Raji (cell line): ENCODE results near the gene MLLT11.

ENCODE experiments used
- POLR2A ChIP-seq: IDR thresholded peaks from 2 replicates; pipeline ENCODE4 v1.6.1; 2011; ENCODE audit warnings: low read depth, low read length, control low read depth; ENCODE audit not compliant: insufficient read depth

Gene MLLT11, protein sequence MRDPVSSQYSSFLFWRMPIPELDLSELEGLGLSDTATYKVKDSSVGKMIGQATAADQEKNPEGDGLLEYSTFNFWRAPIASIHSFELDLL

DNA sequence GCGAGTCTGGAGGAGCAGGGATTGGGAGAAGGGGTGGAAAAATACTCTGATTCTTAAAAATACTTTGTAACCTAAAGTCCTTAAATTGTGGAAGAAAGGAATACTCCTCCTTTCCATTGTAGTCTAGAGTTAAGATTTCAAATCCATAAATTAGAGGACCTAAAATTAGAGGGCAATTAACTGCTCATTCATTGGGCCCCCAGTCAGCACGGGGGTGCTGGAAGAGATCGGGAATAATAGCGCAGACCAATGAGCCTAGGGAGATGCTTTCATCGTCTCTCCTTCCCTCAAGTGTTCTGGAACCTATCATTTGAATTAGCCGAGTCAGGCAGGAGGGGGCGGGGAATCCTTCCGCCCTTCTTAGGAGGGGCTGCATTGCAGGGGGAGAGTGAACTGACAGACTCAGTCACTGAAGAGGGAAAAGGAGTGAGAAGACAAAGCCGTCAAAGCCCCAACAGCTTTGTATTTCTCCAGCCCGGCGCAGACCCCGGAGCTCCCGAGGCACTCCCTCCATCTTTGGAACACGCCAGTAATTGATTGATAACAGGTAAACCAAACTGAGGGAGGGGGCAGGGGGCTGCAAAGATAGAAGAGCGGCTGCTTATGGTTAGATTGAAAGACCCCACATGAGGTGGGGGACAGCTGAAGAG, at the start of gene MLLT11:
TSS of gene MLLT11 (plus strand) at position 391 of the 650 bp plus-strand sequence. CDS start 6,828 bp downstream, outside the sequence.
- peak; percentile 50; the same call in 1 of the 2 replicates for TF ChIP-seq POLR2A

DNA sequence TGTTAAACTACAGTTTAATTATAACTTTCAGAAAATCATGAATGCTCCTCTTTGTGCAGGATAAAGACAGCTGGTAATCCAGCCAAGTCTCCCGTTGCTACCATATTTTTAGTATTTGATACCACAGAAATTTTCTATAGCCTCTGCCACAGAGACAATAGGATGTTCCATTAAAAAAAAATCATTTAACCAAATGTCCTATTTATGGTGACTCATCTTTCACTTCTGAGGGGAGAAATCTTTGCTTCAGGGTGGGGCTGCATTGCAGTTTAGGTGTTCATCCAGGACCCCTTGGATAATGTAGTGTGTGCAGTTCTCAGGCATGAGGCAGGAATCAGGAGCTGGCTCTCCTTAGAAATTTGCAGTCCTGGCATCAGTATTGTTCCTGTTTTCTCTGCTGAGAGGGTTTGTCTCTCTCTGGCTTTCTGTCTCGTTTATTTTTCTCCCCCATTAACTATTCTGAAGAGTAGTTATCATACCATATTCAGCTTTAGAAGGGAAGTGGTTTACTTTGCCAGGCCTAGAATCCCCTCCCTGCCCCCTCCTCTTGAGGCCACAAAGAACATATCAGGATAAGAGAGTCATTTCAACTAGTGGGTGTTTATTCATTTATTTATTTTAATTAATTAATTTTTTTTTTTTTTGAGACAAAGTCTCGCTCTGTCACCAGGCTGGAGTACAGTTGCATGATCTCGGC, 48.9 kb upstream of the MLLT11 start:
- no peak for TF ChIP-seq POLR2A

DNA sequence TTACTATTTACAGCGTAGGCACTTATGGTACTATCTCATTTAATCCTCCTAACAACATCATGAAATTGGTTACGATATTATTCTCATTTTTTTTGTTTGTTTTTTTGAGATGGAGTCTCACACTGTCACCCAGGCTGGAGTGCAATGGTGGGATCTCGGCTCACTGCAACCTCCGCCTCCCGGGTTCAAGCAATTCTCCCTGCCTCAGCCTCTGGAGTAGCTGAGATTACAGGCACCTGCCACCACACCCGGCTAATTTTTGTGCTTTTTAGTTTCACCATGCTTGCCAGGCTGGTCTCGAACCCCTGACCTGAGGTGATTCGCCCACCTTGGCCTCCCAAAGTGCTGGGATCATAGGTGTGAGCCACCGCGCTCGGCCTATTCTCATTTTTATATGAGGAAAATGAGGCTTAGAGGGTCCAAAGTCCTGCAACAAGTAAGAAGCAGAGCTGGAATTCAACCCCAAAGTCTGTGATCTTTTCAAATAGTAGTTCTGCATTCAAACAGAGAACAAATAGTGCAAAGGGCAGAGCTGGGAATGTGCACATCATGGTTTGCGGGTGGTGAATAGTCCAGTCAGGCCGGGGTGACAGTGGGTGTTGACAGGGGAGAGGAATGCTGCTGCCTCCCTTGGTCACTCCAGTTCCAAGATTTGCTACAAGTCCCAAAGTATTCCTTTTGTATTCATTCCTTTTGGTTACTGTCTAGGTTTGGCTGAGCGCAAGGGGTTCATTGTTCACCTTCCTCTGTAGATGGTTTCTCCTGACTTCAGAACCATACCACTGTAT, 47.3 kb upstream of the MLLT11 start:
- no peak for TF ChIP-seq POLR2A

DNA sequence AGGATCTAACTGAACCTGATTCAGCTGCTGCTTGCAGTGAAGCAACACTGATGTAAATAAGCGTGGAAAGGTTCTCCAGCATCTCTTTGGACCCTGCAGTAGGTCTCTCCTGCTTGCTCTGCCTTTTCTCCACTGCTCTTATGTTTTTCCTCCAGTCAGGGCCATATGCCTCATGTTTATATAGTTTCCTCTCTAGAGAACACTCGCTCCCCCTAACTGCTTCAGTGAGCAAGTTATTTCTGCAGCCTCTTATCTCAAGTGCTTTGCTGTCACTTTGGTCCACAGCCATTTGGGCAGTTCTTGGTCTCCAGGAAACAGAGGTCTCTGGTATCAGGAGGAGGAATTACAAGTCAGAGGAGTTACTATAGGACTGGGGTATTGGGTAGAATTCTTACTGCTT, 46.7 kb upstream of the MLLT11 start:
- TF ChIP-seq POLR2A = no peak

DNA sequence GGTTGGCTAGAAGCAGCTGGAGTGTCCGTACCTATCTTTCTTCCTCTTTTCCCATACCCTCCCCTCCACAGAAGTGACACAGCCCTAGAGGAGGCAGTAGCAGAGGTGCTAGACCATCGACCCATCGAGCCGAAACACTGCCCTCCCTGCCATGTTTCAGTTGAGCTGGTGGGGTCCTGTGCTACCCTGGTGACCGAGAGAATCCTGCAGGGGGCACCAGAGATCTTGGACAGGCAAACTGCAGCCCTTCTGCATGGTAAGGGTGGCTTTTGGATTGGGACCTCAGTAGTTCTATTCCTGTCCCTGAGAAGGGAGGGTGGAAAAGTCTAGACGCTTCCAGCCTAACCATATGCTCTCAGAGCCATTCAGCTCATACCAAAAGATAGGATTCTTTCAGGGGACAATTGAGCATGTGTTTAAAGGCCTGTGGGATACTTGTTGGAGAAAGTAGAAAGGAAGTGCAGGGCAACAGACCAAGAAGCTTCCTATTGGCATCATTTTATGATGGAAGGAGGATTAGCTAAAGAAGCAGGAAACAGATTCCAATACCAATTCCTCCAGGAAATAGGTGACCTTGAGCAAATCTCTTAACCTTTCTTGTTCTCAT, 35.6 kb upstream of the MLLT11 start:
- TF ChIP-seq POLR2A = no peak

DNA sequence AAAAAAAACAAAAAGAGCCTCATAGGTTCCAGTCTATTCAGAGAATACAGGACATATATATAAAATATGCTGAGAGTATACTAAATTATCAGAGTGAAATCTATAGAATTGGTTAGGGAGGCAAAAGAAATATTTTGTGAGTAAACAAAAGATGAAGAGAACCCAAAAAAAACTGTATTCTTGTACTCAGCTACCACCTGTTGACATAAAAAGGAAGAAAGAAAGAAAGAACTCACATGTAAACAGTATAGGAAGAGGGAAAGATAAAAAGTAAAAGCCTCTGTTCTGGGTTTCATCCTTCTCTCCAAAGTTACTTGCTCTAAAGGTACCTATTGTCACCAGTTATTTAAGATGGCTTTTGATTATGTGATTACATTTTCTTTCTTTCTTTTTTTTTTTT, 33.7 kb upstream of the MLLT11 start:
- no peak for TF ChIP-seq POLR2A

DNA sequence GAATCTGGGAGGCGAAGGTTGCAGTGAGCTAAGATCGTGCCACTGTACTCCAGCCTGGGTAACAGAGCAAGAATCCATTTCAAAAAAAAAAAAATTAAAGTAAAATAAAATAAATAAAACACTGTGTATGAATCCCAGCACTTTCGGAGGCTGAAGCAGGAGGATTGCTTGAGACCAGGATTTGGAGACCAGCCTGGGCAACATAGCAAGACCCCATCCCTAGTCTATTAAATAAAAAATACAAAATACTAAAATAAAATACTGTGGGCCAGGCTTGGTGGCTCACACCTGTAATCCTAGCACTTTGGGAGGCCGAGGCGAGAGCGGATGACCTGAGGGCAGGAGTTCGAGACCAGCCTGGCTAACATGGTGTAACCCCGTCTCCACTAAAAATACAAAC, 28.0 kb upstream of the MLLT11 start:
- TF ChIP-seq POLR2A = no peak

DNA sequence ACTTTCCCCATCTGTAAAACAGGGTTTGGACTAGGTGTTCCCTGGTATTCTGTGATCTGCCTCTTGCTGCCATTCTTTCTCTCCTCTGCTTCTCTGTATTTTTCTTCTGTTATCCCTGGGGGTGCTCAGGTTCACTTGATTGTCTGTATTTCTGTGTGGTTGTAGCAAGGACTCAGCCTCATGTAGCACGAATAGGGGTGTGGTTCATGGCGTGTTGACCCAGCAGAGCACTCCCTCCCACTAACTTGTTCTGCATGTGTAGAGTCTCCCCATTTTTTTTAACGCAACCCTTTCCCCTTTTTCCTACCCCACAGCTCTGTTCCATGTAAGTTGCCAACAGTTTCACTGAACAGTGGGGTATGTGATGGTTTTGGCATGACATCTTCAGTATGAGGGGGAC, 25.0 kb upstream of the MLLT11 start:
- no peak for TF ChIP-seq POLR2A

DNA sequence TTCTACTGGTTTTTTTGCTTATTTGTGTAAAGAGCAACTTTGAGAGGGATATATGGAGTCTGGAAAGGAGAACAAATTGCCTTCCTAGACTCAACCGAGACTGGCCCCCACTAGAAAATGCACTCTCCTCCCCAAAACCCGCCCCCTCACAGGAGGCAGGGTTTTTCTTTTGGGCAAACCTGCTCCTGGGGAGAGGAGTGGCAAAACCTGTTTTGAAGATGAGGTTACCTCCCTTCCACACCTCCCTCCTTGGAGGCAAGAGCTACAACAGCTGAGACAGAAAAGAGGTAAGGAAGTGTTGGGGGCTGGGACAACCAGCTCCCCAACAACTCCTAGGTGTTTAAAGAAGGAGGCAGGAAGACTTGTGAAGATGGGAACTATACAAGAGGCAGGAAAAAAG, 23.8 kb upstream of the MLLT11 start, which contains the start of gene BNIPL:
TSS of gene BNIPL (plus strand) at position 231 of the 400 bp plus-strand sequence. CDS start at position 371, 140 bp downstream.
- TF ChIP-seq POLR2A = no peak

DNA sequence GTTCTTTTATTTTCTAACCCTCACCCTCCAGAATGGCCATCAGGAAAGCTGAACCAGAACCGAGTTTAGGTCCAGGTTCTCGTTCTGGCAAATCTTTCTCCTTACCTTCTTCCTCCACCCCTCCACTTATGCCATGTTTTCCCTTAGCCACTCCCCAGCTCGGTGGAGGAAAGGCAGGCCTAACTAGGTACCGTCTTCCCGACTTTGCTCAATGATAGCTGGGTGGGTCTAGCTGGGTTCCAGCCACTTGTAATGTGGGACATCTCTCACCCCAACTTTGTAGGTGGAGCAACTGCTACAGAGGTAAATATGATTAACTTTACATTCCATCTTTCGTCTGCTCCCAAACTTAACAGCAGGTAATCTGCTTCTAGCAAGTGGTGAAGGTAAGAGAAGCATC, 23.2 kb upstream of the MLLT11 start:
- no peak for TF ChIP-seq POLR2A

DNA sequence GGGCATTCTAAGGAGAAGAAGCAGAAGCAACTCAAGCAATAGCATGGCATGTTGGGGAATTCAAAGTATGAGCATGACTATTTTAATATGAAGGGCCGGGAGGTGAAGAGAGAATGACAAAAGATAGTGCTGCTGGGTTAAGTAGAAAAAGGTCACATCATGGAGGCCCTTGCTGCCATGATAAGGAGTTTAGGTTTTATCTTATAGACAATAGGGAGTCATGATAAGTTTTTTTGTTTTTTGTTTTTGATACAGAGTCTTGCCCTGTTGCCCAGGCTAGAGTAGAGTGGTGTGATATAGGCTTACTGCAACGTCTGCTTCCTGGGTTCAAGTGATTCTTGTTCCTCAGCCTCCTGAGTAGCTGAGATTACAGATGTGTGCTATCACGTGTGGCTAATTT, 20.7 kb upstream of the MLLT11 start:
- TF ChIP-seq POLR2A = no peak

DNA sequence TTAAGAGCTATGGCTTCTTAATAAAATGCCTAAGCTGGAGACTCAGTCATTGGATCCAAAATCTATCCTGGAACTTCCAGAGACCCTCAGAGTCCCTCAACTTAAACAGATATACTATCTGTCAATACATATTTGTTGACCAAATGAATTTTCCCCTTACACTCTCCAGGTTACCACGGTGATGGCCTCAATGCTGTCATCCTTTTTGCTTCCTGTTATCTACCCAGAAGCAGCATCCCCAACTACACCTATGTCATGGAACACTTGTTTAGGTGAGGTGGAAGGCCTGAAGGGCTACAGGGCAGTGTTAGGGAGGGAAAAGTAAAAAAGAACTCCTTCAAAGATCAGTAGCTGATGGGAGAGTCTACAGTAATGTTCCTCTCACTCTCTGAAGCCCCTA, 17.0 kb upstream of the MLLT11 start:
- no peak for TF ChIP-seq POLR2A

DNA sequence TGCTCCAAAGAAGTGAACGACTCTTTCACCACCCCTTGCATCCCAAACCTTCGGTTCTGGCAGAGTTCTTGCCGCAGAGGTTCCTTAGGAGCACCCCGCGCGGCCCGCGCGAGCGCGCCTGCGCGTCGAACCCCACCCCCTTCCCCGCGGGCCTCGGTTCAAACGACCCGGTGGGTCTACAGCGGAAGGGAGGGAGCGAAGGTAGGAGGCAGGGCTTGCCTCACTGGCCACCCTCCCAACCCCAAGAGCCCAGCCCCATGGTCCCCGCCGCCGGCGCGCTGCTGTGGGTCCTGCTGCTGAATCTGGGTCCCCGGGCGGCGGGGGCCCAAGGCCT, 12.6 kb upstream of the MLLT11 start, which contains the start of gene C1orf56:
TSS of gene C1orf56 (plus strand) at position 161 of the 334 bp plus-strand sequence. CDS start at position 258, 97 bp downstream.
- peak; percentile 64 for TF ChIP-seq POLR2A

DNA sequence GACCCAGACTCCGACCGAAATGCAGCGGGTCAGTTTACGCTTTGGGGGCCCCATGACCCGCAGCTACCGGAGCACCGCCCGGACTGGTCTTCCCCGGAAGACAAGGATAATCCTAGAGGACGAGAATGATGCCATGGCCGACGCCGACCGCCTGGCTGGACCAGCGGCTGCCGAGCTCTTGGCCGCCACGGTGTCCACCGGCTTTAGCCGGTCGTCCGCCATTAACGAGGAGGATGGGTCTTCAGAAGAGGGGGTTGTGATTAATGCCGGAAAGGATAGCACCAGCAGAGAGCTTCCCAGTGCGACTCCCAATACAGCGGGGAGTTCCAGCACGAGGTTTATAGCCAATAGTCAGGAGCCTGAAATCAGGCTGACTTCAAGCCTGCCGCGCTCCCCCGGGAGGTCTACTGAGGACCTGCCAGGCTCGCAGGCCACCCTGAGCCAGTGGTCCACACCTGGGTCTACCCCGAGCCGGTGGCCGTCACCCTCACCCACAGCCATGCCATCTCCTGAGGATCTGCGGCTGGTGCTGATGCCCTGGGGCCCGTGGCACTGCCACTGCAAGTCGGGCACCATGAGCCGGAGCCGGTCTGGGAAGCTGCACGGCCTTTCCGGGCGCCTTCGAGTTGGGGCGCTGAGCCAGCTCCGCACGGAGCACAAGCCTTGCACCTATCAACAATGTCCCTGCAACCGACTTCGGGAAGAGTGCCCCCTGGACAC, 12.1 kb upstream of the MLLT11 start:
- 0 out of 2 replicates have a peak, but pooled peaks have one; percentile 25 for TF ChIP-seq POLR2A
